ENCODE measurements around the gene MRM3. TPM values are rescaled to one million over a fixed set of nuclear protein-coding genes. Genes with fewer than 3 reads are reported as not detected.
A peak's percentile ranks its signal among the peaks of the same experiment; 100 is the strongest.

Gene MRM3
- total RNA-seq, 6 experiments from 2014 or later = 10.0 to 18.1 (median 13.4) TPM

GRCh38 chr17:838486-838885 lies 56.3 kb downstream of the MRM3 start:
- 89% methylated on average over 6 of the region's 11 CpGs for WGBS (ENCODE audit: insufficient coverage, low coverage, low lambda C conversion rate, missing lambda C conversion rate)
- no peak overlapping the region for H3K27ac ChIP-seq
- intact Hi-C loops (cut with DNase I) = no loop called here
- no peaks in the 10 kb centered on the region for H3K36me3 ChIP-seq
- H3K27me3 ChIP-seq = no peaks in the 10 kb centered on the region
- no peak for ATAC-seq
- no peaks in the 10 kb centered on the region for H3K4me1 ChIP-seq
- no peaks in the 10 kb centered on the region for H3K9me3 ChIP-seq
- no peak for TF ChIP-seq POLR2A (IDR thresholded peaks at IDR 0.05)
- TF ChIP-seq, protein P1, sequence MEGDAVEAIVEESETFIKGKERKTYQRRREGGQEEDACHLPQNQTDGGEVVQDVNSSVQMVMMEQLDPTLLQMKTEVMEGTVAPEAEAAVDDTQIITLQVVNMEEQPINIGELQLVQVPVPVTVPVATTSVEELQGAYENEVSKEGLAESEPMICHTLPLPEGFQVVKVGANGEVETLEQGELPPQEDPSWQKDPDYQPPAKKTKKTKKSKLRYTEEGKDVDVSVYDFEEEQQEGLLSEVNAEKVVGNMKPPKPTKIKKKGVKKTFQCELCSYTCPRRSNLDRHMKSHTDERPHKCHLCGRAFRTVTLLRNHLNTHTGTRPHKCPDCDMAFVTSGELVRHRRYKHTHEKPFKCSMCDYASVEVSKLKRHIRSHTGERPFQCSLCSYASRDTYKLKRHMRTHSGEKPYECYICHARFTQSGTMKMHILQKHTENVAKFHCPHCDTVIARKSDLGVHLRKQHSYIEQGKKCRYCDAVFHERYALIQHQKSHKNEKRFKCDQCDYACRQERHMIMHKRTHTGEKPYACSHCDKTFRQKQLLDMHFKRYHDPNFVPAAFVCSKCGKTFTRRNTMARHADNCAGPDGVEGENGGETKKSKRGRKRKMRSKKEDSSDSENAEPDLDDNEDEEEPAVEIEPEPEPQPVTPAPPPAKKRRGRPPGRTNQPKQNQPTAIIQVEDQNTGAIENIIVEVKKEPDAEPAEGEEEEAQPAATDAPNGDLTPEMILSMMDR (IDR thresholded peaks at IDR 0.05) = no peak
- DNase-seq = no peak
- H3K4me3 ChIP-seq = no peak overlapping the region

DNA sequence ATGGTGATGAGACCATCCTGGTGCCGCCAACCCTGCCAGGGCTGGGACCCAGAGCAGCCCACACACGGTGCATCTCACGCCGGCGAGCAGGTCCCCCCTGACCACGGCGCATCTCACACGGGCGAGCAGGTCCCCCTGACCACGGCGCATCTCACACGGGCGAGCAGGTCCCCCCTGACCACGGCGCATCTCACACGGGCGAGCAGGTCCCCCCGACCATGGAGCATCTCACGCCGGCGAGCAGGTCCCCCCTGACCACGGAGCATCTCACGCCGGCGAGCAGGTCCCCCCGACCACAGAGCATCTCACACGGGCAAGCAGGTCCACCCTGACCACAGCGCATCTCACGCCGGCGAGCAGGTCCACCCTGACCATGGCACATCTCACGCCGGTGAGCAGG lies 59.2 kb downstream of the MRM3 start:
- no peak overlapping the region for H3K4me3 ChIP-seq
- DNase-seq = no peak
- H3K27ac ChIP-seq = no peak overlapping the region
- no peaks in the 10 kb centered on the region for H3K36me3 ChIP-seq
- intact Hi-C loops (cut with DNase I) = no loop called here
- 70% methylated on average over 14 of the region's 33 CpGs for WGBS (ENCODE audit: insufficient coverage, low coverage, low lambda C conversion rate, missing lambda C conversion rate)
- ATAC-seq = peak in 2 of 4 donors; percentile 28 to 32
- TF ChIP-seq, protein P1 (IDR thresholded peaks at IDR 0.05) = no peak
- no peak for TF ChIP-seq POLR2A (IDR thresholded peaks at IDR 0.05)
- no peaks in the 10 kb centered on the region for H3K27me3 ChIP-seq
- H3K9me3 ChIP-seq = no peaks in the 10 kb centered on the region
- H3K4me1 ChIP-seq = no peaks in the 10 kb centered on the region

Other genes starting within 250 kb of the MRM3 start
- gene VPS53, start 67.5 kb upstream of the MRM3 start, total RNA-seq = 10 to 100 TPM; 17.9 to 35.1 (median 28.2) TPM
- 10 to 100 TPM in 1 of 6 experiments, 1 to 10 TPM in 3, under 1 TPM in 2; 0.59 to 11.5 (median 1.6) TPM for gene TLCD3A, start 49.8 kb upstream of the MRM3 start, total RNA-seq
- gene GEMIN4, start 30.1 kb upstream of the MRM3 start, total RNA-seq = 10 to 100 TPM in 1 of 6 experiments, 1 to 10 TPM in 5; 7.1 to 10.1 (median 8.0) TPM
- gene GLOD4, start 73 bp upstream of the MRM3 start, total RNA-seq = 10 to 100 TPM; 34.6 to 66.4 (median 39.9) TPM
- 1 to 10 TPM; 2.7 to 9.5 (median 8.0) TPM for gene NXN, start 197.4 kb downstream of the MRM3 start, total RNA-seq
- gene TIMM22, start 214.8 kb downstream of the MRM3 start, total RNA-seq = 1 to 10 TPM; 3.9 to 6.5 (median 4.1) TPM